Sciatic nerve (tissue), 2 donors: Measurements from ENCODE around the gene PTBP2. TPM values are rescaled to one million over a fixed set of nuclear protein-coding genes. Genes with fewer than 3 reads are reported as not detected.
A peak's percentile ranks its signal among the peaks of the same experiment; 100 is the strongest.
"Not testable (repeated sequence)": the region's sequence is repeated elsewhere in the genome, so short reads cannot be mapped to it uniquely, and the experiment has no call there.

Source experiments
- ATAC-seq: fragments of 200-7000 bp; cut with Tn5 transposase; one replicate; pipeline ENCODE4 v1.9.1; 2020; ENCODE audit warnings: mild to moderate bottlenecking, moderate library complexity
- DNase-seq: peaks from one replicate; pipeline ENCODE4 v3.0.0-alpha.2; 2020; ENCODE audit warnings: low spot score
- intact Hi-C: fragments of 100-400 bp; cut with DNase I; formaldehyde crosslinking; loops from one replicate; pipeline ENCODE4 v1.14.2; 2022
- total RNA-seq: library from RNA; stranded (reverse); fragmentation: NEBNext Ultra II Directional; extraction: Animal tissue kit (Norgen Biotek cat#: 25700); gene quantifications from one replicate; pipeline ENCODE4 v1.2.1, GENCODE V29; 2021
- donor health status: DM: no; HTN: no; CAD: no.
- donor health status: DM: no; HTN: no; CAD: no.

The PTBP2 gene
- total RNA-seq, 1 donor from 2014 or later: 55.6 TPM

GRCh38 chr1:96801696-96802095, 80.1 kb downstream of the PTBP2 start:
- not testable (repeated sequence) for ATAC-seq, DNase-seq
- intact Hi-C loops: loop anchor here (5.0 kb wide), 1 partner anchor 501 kb away; no protein-coding TSS in a partner anchor

GRCh38 chr1:96804648-96805047, 83.1 kb downstream of the PTBP2 start:
- intact Hi-C loops: loop anchor here (5.0 kb wide), 1 partner anchor 498 kb away; no protein-coding TSS in a partner anchor
- DNase-seq (no peak), ATAC-seq (no peak)

- DNase-seq (no peak), ATAC-seq (no peak)
- intact Hi-C loops: no loop called here
These were observed 86.6 kb downstream of the PTBP2 start for GRCh38 chr1:96808191-96808590.

DNA sequence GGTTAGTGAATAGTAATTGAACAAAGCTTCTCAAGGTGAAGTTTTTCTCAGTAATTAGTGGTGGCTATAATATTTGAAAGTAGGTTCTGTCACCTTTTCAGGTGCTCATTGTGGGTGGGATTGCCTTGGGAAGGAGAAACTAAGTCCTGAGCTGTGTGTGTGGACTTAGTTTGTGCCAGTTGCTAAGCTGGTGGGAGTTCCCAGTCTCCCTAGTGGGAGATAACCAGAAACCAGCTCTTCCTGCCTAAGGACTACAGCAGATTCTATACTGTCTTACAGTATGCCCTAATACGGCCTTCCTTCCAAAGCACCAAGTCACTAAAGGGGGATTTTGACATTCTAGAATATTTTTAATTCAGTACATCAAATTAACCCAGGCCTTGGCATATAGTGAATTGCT, 94.3 kb downstream of the PTBP2 start:
- intact Hi-C loops: no loop called here
- ATAC-seq: no peak
- DNase-seq: no peak

- DNase-seq (no peak), ATAC-seq (no peak)
- intact Hi-C loops: no loop called here
These were observed 98.5 kb downstream of the PTBP2 start for GRCh38 chr1:96820107-96820506.

DNA sequence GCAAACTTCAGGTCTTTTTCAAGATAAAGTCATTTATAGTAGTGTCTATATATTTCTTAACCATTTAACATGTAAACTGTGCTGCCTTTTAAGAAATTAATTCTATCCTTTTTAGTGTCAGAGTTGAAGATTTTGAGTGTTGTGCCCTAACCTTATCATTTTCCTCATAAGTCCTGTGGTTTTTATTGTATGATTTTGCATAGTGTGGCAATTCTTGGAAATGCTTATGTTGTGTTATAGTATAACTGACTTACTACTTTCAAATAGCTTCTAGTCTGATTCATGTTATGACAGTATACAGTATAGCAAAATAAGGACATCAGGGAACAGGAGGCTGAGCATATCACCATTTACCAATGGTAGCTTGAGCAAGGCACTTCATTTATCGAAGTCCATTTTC, 99.1 kb downstream of the PTBP2 start:
- intact Hi-C loops: no loop called here
- DNase-seq (no peak), ATAC-seq (no peak)

DNA sequence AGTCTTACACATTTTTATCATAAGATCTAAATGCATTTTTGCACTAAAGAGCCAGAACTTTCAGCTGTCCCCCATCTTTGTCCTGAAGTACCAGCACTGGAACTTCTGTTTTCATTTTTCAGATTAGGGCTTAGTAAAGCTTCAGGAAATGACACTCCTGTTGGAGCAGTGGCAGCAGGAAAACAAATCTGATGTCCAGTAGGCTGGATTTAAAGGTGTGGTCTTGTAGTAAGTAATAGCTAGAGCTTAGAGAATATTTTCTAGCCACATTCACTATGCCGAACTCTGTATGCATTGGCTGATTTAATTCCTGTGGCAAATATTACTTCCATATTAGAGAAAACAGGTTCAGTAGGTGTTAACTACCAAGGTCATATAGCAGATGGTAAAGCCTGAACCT, 103.6 kb downstream of the PTBP2 start:
- intact Hi-C loops: no loop called here
- ATAC-seq (no peak), DNase-seq (no peak)

GRCh38 chr1:96825950-96826576, 104.5 kb downstream of the PTBP2 start:
- ATAC-seq: no peak
- DNase-seq: no peak
- intact Hi-C loops: no loop called here

DNA sequence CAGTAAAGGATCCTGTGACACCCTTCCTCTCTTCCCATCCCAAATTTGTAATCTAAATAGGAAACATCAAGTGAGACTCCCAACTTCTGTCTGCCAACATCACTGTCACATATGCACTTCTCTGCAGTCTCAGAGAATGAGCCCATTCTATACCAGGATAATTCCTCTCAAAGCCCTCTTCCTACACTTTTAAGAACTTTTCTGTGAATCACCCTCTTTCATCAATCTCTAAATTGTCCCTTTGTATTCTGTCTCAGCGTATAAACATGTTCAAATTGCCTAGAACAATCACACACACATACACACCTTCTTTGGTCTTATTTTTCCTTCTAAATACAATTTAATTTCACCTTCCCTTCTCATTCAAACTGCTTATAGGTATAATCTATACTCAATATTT, 111.8 kb downstream of the PTBP2 start:
- no peak for DNase-seq

GRCh38 chr1:96834986-96835385, 113.4 kb downstream of the PTBP2 start:
- intact Hi-C loops: no loop called here
- DNase-seq (no peak), ATAC-seq (no peak)

More for the DNA sequence above, 111.8 kb downstream of the PTBP2 start:
- ATAC-seq: no peak
- intact Hi-C loops: no loop called here

DNA sequence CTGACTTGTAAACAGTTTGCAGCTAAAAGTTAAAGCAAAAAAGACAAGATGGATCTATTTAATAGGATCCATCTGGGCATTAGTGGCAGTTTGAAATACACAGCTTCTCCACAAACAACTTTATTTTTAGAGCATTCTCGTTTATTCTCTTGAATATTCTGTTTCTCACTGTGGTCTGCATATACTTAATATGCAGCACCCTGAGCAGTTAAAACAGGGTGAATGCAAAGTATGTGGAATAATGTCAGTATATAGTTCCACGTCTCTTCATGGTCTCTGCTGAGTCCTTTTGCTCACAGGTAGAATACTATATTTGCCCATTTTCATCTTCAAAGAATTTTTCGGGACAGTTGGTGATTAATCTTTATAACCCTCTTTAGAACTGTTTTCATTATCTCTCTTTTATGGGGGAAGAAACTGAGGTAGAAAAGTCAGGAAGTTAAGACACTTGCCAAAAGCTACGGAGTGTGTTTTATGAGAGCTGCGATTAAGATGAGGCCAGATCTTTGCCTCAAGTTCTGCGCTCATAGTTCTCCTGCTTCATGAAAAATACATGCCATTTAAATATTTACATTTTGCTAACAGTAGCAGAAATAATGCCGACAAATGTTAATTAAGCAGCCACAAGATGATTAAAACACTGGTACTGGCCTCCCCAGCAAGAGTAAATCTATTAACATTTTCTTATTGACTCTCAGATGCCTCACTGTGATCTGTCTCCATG, 115.6 kb downstream of the PTBP2 start:
- ATAC-seq (no peak), DNase-seq (no peak)

GRCh38 chr1:96837781-96838216, 116.2 kb downstream of the PTBP2 start:
- intact Hi-C loops: no loop called here
- DNase-seq: no peak
- no peak for ATAC-seq

More for the DNA sequence above, 115.6 kb downstream of the PTBP2 start:
- intact Hi-C loops: no loop called here

DNA sequence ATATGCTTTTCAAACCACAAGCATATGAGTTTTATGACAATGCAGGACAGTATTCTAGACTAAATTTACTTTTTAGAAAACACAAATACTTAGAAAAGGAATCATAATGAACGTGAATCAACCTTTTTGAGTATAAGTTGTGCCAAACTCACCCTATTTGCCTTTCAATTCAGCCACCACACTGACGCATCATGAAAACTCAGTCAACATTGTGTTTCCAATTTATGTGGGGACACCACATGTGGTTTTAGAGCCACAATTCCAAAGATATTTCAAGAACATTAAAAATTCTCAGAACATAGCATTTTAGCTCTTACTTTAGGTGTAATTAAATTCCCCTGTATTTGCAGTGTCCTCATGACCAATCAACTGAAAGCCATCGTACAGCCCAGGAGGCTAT, 118.8 kb downstream of the PTBP2 start:
- no peak for DNase-seq
- intact Hi-C loops: no loop called here
- ATAC-seq: no peak

DNA sequence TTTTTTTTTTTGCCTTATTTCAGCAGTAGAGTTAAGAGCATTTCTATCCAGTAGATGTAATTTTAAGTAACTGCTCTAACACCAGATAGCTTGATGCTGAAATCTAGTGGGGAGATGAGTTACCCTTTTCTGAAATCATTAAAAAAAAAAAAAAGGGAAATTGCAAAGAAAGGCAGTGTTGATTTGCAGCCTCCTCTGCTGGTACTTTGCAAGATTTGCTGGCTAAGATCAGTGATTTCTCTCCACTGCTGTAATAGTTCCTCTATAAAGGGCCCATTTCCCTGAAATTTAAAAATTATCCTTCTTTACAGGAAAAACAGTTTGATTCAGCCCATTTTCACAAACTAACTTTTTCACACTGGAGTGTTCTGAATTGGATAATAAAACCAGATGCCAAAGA, 120.6 kb downstream of the PTBP2 start:
- intact Hi-C loops: no loop called here
- ATAC-seq (no peak), DNase-seq (no peak)

DNA sequence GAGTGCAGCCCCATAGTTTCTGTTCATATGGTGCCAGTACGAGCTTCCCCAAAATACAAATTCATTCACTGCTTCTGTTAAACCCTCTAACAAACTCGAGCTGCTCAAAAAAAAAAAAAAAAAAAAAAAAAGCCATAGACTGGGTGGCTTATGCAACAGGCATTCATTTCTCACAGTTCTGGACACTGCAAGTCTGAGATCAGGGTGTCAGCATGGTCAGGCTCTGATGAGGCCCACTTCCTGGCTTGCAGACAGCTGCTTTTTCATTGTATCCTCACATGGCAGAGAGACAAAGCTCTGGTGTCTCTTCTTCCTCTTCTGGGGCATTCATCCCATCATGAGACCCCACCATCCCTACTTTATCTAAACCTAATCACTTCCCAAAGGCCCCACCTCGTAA, 121.6 kb downstream of the PTBP2 start:
- intact Hi-C loops: no loop called here
- no peak for ATAC-seq
- DNase-seq: no peak

GRCh38 chr1:96843601-96844000, 122.0 kb downstream of the PTBP2 start:
- ATAC-seq (no peak), DNase-seq (no peak)
- intact Hi-C loops: no loop called here

DNA sequence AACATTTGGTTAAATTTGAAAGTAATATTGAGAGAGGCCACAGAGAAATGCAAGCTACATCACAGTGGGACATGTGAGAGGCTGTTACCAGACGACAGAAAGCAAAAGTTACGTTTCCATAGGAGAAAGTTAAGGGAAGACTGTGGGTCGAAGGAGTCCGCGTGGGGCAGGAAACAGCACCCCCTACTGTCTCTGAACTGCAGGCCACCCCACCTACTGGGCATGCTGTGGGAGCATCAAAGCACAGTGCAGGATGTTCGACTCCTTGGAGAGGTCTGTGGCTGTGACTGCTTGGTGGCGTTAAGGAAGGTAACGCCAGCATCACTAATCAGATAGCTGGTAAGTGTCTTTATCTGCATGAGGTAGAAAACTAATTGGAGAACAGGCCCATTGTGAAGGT, 123.9 kb downstream of the PTBP2 start:
- no peak for DNase-seq
- intact Hi-C loops: no loop called here
- no peak for ATAC-seq

- intact Hi-C loops: no loop called here
- no peak for ATAC-seq
- no peak for DNase-seq
These were observed 140.3 kb downstream of the PTBP2 start for GRCh38 chr1:96861836-96862235.

GRCh38 chr1:96863449-96863848, 141.9 kb downstream of the PTBP2 start:
- intact Hi-C loops: no loop called here
- DNase-seq: no peak
- peak; percentile 28 for ATAC-seq
